Myometrial cell (primary cell): ENCODE results near the gene PDCD2L. TPM values are rescaled to one million over a fixed set of nuclear protein-coding genes. Genes with fewer than 3 reads are reported as not detected.

Experiments
- total RNA-seq: library from RNA; depleted of rRNA; stranded (reverse); fragments of >200 nt; gene quantifications from 2 replicates; pipeline ENCODE4 v1.2.3, GENCODE V29; 2015

PDCD2L gene, protein sequence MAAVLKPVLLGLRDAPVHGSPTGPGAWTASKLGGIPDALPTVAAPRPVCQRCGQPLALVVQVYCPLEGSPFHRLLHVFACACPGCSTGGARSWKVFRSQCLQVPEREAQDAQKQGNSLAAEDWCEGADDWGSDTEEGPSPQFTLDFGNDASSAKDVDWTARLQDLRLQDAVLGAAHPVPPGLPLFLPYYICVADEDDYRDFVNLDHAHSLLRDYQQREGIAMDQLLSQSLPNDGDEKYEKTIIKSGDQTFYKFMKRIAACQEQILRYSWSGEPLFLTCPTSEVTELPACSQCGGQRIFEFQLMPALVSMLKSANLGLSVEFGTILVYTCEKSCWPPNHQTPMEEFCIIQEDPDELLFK
- 12.8 and 15.0 TPM in 2 replicates for total RNA-seq

GRCh38 chr19:34404109-34404909, at the start of gene PDCD2L:
Gene PDCD2L, plus strand, starts transcription at chr19:34404399. Its CDS starts 32 bp downstream, at chr19:34404431.

GRCh38 chr19:34364830-34365462, 39.3 kb upstream of the PDCD2L start, which contains the start of gene GPI:
Gene GPI, plus strand, starts transcription at chr19:34365196. Its CDS starts 71 bp downstream, at chr19:34365267.

Other genes starting within 250 kb of the PDCD2L start
- 39.5 and 60.5 TPM in 2 replicates for gene LSM14A, start 231.9 kb upstream of the PDCD2L start, total RNA-seq
- 5.5 and 9.7 TPM in 2 replicates for gene GARRE1, start 149.8 kb upstream of the PDCD2L start, total RNA-seq
- gene GPI, start 39.2 kb upstream of the PDCD2L start, total RNA-seq, result 261 and 266 TPM in 2 replicates
- gene UBA2, start 24.0 kb downstream of the PDCD2L start, total RNA-seq, result 87.4 and 100 TPM in 2 replicates
- 34.2 and 46.7 TPM in 2 replicates for gene WTIP, start 77.4 kb downstream of the PDCD2L start, total RNA-seq